Astrocyte (in vitro differentiated cells and primary cell): ENCODE results near the gene GNA15. TPM values are rescaled to one million over a fixed set of nuclear protein-coding genes. Genes with fewer than 3 reads are reported as not detected.

Source experiments
- DNase-seq: peaks from one replicate; pipeline ENCODE4 v3.0.0-alpha.2; 2010; ENCODE audit warnings: low read depth
- FAIRE-seq: peaks from 2 replicates; lab custom pipeline; 2011; peaks lifted over from hg19 to GRCh38; lab: Jason Lieb, UNC
- H2AFZ ChIP-seq: 2 replicates; pipeline ENCODE4 v1.6.0; 2012; ENCODE audit warnings: low read depth, low read length, inconsistent platforms
- H3K27ac ChIP-seq: 2 replicates; pipeline ENCODE4 v1.5.1; 2011; ENCODE audit warnings: low read depth, low read length, inconsistent platforms
- H3K27me3 ChIP-seq: 2 replicates; pipeline ENCODE4 v1.6.0; 2011; ENCODE audit warnings: low read length, inconsistent platforms; ENCODE audit not compliant: insufficient read depth
- H3K36me3 ChIP-seq: 2 replicates; pipeline ENCODE4 v1.5.1; 2011; ENCODE audit warnings: low read length, inconsistent platforms; ENCODE audit not compliant: insufficient read depth
- H3K4me1 ChIP-seq: 2 replicates; pipeline ENCODE4 v1.5.1; 2011; ENCODE audit warnings: low read length, inconsistent platforms; ENCODE audit not compliant: insufficient read depth
- H3K4me2 ChIP-seq: 2 replicates; pipeline ENCODE4 v1.6.0; 2012; ENCODE audit warnings: low read length, inconsistent platforms
- H3K4me3 ChIP-seq: 2 replicates; pipeline ENCODE4 v1.5.1; 2011; ENCODE audit warnings: low read depth, mild to moderate bottlenecking, low read length, inconsistent platforms; ENCODE audit not compliant: insufficient read depth
- H3K79me2 ChIP-seq: 2 replicates; pipeline ENCODE4 v1.6.0; 2012; ENCODE audit warnings: mild to moderate bottlenecking, low read length, inconsistent platforms; ENCODE audit not compliant: insufficient read depth
- H3K9ac ChIP-seq: 2 replicates; pipeline ENCODE4 v1.6.0; 2012; ENCODE audit warnings: mild to moderate bottlenecking, low read length, inconsistent platforms
- H3K9me3 ChIP-seq: 2 replicates; pipeline ENCODE4 v1.5.1; 2012; ENCODE audit warnings: low read depth, mild to moderate bottlenecking, low read length, inconsistent platforms; ENCODE audit not compliant: insufficient read depth
- H4K20me1 ChIP-seq: 2 replicates; pipeline ENCODE4 v1.6.0; 2012; ENCODE audit warnings: low read length, inconsistent platforms; ENCODE audit not compliant: insufficient read depth
- H3K27ac Mint-ChIP-seq: one replicate; pipeline ENCODE4 v1.8.0; 2021; ENCODE audit warnings: mild to moderate bottlenecking, mixed read lengths; ENCODE audit not compliant: unreplicated experiment
- H3K27me3 Mint-ChIP-seq: one replicate; pipeline ENCODE4 v1.8.0; 2021; ENCODE audit warnings: low read depth, mixed read lengths; ENCODE audit not compliant: unreplicated experiment
- H3K36me3 Mint-ChIP-seq: one replicate; pipeline ENCODE4 v1.8.0; 2021; ENCODE audit warnings: low read depth, mixed read lengths; ENCODE audit not compliant: unreplicated experiment
- H3K4me1 Mint-ChIP-seq: one replicate; pipeline ENCODE4 v1.8.0; 2021; ENCODE audit warnings: low read depth, mixed read lengths; ENCODE audit not compliant: unreplicated experiment
- H3K4me3 Mint-ChIP-seq: one replicate; pipeline ENCODE4 v1.8.0; 2021; ENCODE audit warnings: mild to moderate bottlenecking, moderate library complexity, mixed read lengths; ENCODE audit not compliant: unreplicated experiment
- H3K9me3 Mint-ChIP-seq: one replicate; pipeline ENCODE4 v1.8.0; 2021; ENCODE audit warnings: mild to moderate bottlenecking, mixed read lengths; ENCODE audit not compliant: unreplicated experiment
- CTCF ChIP-seq: IDR thresholded peaks from 2 replicates; pipeline ENCODE4 v1.5.1; 2011; ENCODE audit warnings: low read depth, mild to moderate bottlenecking, inconsistent platforms, low read length, moderate library complexity; ENCODE audit not compliant: insufficient read depth
- EZH2 ChIP-seq: IDR thresholded peaks from 2 replicates; pipeline ENCODE4 v1.6.1; 2012; ENCODE audit warnings: mild to moderate bottlenecking, low read length, inconsistent platforms; ENCODE audit not compliant: insufficient read depth
- total RNA-seq: library from RNA; stranded (reverse); gene quantifications from 2 replicates; pipeline ENCODE4 v1.2.1, GENCODE V29; 2021

The GNA15 gene
- total RNA-seq, 1 donor from 2014 or later: not detected

GRCh38 chr19:3119693-3120380 is 16.0 kb upstream of the GNA15 start:
- no peak overlapping the region for H3K4me3 Mint-ChIP-seq
- Histone ChIP-seq H3K9ac (no peak overlapping the region), H3K36me3 (no peaks in the 10 kb centered on the region), H3K4me2 (no peak overlapping the region), H3K4me1 (no peaks in the 10 kb centered on the region), H4K20me1 (peaks cover 11% of the 10 kb centered on the region), H3K27me3 (no peaks in the 10 kb centered on the region), H3K27ac (no peak overlapping the region), H3K4me3 (no peak overlapping the region), H3K9me3 (no peaks in the 10 kb centered on the region), H2AFZ (no peak overlapping the region), H3K79me2 (no peaks in the 10 kb centered on the region)
- no peak overlapping the region for H3K27ac Mint-ChIP-seq
- H3K4me1 Mint-ChIP-seq: no peaks in the 10 kb centered on the region
- FAIRE-seq (no peak), DNase-seq (no peak)
- no peak for TF ChIP-seq EZH2
- TF ChIP-seq CTCF: no peak
- H3K36me3 Mint-ChIP-seq: peaks cover 6% of the 10 kb centered on the region
- no peaks in the 10 kb centered on the region for H3K27me3 Mint-ChIP-seq
- no peaks in the 10 kb centered on the region for H3K9me3 Mint-ChIP-seq

DNA sequence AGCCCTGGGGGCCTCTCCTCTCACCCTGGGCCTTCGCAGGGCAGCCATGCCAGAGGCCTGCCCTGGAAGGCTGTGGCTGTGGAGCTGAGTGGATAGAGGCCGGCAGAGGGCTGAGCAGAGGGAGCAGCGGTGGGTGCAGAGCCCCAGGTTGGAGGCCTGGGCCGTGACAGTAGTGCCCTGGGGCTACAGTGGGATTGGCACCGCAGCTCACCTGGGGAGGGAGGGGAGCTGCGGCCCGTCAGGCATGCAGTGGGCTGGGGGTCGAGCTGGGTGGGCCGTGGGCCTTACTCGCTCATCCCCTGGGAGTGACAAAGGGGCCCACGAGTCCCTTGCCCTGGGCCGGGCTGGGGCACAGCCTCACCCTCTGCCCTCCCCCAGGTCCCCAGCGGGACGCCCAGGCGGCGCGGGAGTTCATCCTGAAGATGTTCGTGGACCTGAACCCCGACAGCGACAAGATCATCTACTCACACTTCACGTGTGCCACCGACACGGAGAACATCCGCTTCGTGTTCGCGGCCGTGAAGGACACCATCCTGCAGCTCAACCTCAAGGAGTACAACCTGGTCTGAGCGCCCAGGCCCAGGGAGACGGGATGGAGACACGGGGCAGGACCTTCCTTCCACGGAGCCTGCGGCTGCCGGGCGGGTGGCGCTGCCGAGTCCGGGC is 15.1 kb upstream of the GNA15 start:
- FAIRE-seq (no peak), DNase-seq (no peak)
- no peak overlapping the region for H3K9ac ChIP-seq
- TF ChIP-seq EZH2: no peak
- TF ChIP-seq CTCF: no peak
- H3K9me3 Mint-ChIP-seq: no peaks in the 10 kb centered on the region
- H3K27me3 ChIP-seq: no peaks in the 10 kb centered on the region
- no peaks in the 10 kb centered on the region for H3K4me1 Mint-ChIP-seq
- no peak overlapping the region for H3K4me3 Mint-ChIP-seq
- H3K36me3 Mint-ChIP-seq: peaks cover 6% of the 10 kb centered on the region
- H4K20me1 ChIP-seq: peaks cover 5% of the 10 kb centered on the region
- no peak overlapping the region for H3K27ac ChIP-seq
- H2AFZ ChIP-seq: no peak overlapping the region
- no peaks in the 10 kb centered on the region for H3K27me3 Mint-ChIP-seq
- H3K36me3 ChIP-seq: no peaks in the 10 kb centered on the region
- H3K27ac Mint-ChIP-seq: no peak overlapping the region
- no peak overlapping the region for H3K4me2 ChIP-seq
- H3K9me3 ChIP-seq: no peaks in the 10 kb centered on the region
- no peaks in the 10 kb centered on the region for H3K4me1 ChIP-seq
- no peak overlapping the region for H3K4me3 ChIP-seq
- no peaks in the 10 kb centered on the region for H3K79me2 ChIP-seq

- Histone ChIP-seq H3K4me2 (no peak overlapping the region), H3K4me3 (no peak overlapping the region), H3K36me3 (no peaks in the 10 kb centered on the region), H3K9ac (no peak overlapping the region), H3K9me3 (no peaks in the 10 kb centered on the region), H3K27me3 (no peaks in the 10 kb centered on the region), H3K27ac (no peak overlapping the region), H4K20me1 (no peaks in the 10 kb centered on the region), H3K79me2 (no peaks in the 10 kb centered on the region), H2AFZ (no peak overlapping the region), H3K4me1 (no peaks in the 10 kb centered on the region)
- no peaks in the 10 kb centered on the region for H3K27me3 Mint-ChIP-seq
- no peak for TF ChIP-seq EZH2
- TF ChIP-seq CTCF: no peak
- H3K36me3 Mint-ChIP-seq: peaks cover 6% of the 10 kb centered on the region
- no peaks in the 10 kb centered on the region for H3K9me3 Mint-ChIP-seq
- H3K4me1 Mint-ChIP-seq: no peaks in the 10 kb centered on the region
- H3K27ac Mint-ChIP-seq: no peak overlapping the region
- H3K4me3 Mint-ChIP-seq: no peak overlapping the region
- no peak for FAIRE-seq
- DNase-seq: no peak
Measured at GRCh38 chr19:3121396-3121795, 14.4 kb upstream of the GNA15 start.
